ENCODE measurements around the gene FAM120AOS. TPM values are rescaled to one million over a fixed set of nuclear protein-coding genes. Genes with fewer than 3 reads are reported as not detected.

The FAM120AOS gene
- total RNA-seq, 4 donors from 2014 or later = 51.7 to 80.3 (median 58.4) TPM

DNA sequence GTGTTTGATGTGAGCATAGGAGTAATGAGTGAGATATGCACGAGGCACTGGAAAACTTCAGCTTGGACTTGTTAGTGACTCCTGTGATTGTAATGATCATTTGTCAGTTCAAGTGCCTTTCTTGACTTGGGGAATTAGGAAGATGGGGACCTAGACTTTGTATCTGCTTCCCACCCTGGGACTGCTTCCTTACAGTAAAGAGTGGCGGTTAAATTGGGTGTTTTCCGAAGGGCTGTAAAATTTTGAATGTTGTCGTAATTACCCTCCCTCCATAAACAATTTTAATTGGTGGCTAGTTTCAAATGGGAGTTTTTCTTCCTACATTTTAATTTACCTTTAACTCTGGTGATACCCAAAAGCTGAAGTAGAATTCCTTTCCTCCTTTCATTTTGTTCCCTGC, 23.5 kb upstream of the FAM120AOS start:
- no peak for ATAC-seq
- no peaks in the 10 kb centered on the region for H3K27me3 ChIP-seq
- H3K36me3 ChIP-seq = peaks cover 0 to 2% of the 10 kb centered on the region in 2 donors
- peaks cover 3 to 34% (median 5%) of the 10 kb centered on the region in 3 donors for H3K4me1 ChIP-seq
- no peak overlapping the region for H3K27ac ChIP-seq
- H3K9me3 ChIP-seq = no peaks in the 10 kb centered on the region
- no peak for TF ChIP-seq POLR2AphosphoS5 (IDR thresholded peaks at IDR 0.05)
- no peak for TF ChIP-seq POLR2A (IDR thresholded peaks at IDR 0.05)
- no peak for TF ChIP-seq EP300 (IDR thresholded peaks at IDR 0.05)
- TF ChIP-seq, protein P1, sequence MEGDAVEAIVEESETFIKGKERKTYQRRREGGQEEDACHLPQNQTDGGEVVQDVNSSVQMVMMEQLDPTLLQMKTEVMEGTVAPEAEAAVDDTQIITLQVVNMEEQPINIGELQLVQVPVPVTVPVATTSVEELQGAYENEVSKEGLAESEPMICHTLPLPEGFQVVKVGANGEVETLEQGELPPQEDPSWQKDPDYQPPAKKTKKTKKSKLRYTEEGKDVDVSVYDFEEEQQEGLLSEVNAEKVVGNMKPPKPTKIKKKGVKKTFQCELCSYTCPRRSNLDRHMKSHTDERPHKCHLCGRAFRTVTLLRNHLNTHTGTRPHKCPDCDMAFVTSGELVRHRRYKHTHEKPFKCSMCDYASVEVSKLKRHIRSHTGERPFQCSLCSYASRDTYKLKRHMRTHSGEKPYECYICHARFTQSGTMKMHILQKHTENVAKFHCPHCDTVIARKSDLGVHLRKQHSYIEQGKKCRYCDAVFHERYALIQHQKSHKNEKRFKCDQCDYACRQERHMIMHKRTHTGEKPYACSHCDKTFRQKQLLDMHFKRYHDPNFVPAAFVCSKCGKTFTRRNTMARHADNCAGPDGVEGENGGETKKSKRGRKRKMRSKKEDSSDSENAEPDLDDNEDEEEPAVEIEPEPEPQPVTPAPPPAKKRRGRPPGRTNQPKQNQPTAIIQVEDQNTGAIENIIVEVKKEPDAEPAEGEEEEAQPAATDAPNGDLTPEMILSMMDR (IDR thresholded peaks at IDR 0.05) = no peak
- H3K4me3 ChIP-seq = no peak overlapping the region
- 81 to 82% methylated on average over 3 to 4 of the region's 4 CpGs for WGBS, 2 donors (ENCODE audit: low coverage in 1 of 2)

DNA sequence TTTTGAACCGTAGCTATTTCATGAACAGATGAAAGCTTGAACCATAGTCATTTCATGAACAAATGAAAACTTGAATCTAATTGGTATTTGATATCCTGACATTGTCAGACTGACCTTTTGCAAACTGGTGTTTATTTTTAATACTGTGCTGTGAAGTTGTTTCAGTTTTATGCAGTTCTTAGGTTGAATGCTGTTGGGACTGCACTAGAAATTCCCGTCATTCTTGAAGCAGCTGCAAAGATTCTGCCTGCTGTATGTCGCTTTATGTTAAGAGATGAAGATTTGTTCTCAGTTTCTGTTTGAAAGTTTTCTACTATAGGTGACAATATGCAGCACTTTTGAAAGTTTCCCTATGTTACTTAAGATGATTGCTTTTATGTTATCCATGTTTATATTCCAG, 22.5 kb upstream of the FAM120AOS start:
- H3K4me3 ChIP-seq = no peak overlapping the region
- ATAC-seq = no peak
- WGBS, 2 donors (ENCODE audit: low coverage in 1 of 2) = 42 to 46% methylated on average over 3 of the region's 3 CpGs
- no peak overlapping the region for H3K27ac ChIP-seq
- peaks cover 0 to 5% of the 10 kb centered on the region in 2 donors for H3K36me3 ChIP-seq
- TF ChIP-seq, protein P1 (IDR thresholded peaks at IDR 0.05) = no peak
- TF ChIP-seq POLR2AphosphoS5 (IDR thresholded peaks at IDR 0.05) (no peak), EP300 (IDR thresholded peaks at IDR 0.05) (no peak), POLR2A (IDR thresholded peaks at IDR 0.05) (no peak)
- H3K9me3 ChIP-seq = no peaks in the 10 kb centered on the region
- no peaks in the 10 kb centered on the region for H3K27me3 ChIP-seq
- peaks cover 3 to 32% (median 5%) of the 10 kb centered on the region in 3 donors for H3K4me1 ChIP-seq

DNA sequence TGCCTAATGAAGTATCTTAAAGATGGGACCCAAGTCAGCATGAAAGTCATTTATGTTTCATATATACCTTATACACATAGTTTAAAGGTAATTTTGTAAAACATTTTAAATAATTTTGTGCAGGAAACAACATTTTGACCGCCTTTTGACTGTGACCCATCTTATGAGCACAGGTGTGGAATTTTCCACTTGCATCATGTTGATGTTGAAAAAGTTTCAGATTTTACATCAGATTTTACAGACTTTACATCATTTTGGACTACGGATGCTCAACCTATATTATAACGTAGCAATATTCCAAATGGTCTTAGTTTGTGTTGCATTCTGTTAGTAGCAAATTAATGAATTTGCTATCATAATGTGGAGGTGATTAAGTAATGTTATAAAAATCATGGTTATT, 21.7 kb upstream of the FAM120AOS start:
- Histone ChIP-seq H3K9me3 (no peaks in the 10 kb centered on the region), H3K36me3 (peaks cover 0 to 5% of the 10 kb centered on the region in 2 donors), H3K4me3 (no peak overlapping the region), H3K27ac (no peak overlapping the region), H3K4me1 (peaks cover 3 to 36% (median 5%) of the 10 kb centered on the region in 3 donors), H3K27me3 (no peaks in the 10 kb centered on the region)
- TF ChIP-seq POLR2A (IDR thresholded peaks at IDR 0.05) = no peak
- no peak for TF ChIP-seq EP300 (IDR thresholded peaks at IDR 0.05)
- no peak for TF ChIP-seq POLR2AphosphoS5 (IDR thresholded peaks at IDR 0.05)
- TF ChIP-seq, protein P1 (IDR thresholded peaks at IDR 0.05) = no peak
- 94 to 98% methylated on average over 3 of the region's 3 CpGs for WGBS, 2 donors (ENCODE audit: low coverage in 1 of 2)
- no peak for ATAC-seq

DNA sequence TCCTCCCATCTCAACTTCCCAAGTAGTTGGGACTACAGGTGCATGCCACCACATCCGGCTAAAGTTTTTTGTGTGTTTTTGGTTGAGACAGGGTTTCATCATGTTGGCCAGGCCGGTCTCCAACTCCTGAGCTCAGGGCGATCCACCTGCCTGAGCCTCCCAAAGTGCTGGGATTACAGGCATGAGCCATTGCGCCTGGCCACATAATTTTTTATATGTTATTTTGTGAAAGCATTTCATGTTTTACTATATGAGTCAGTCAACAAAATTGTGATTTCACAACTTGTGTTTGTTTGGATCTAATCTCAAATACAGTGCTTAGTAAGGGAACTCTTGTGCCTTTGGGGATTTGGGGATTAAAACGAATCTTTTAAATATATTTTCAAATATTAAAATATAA, 20.0 kb upstream of the FAM120AOS start:
- no peak overlapping the region for H3K4me3 ChIP-seq
- ATAC-seq = no peak
- TF ChIP-seq, protein P1 (IDR thresholded peaks at IDR 0.05) = no peak
- TF ChIP-seq POLR2A (IDR thresholded peaks at IDR 0.05) = no peak
- TF ChIP-seq EP300 (IDR thresholded peaks at IDR 0.05) = no peak
- TF ChIP-seq POLR2AphosphoS5 (IDR thresholded peaks at IDR 0.05) = no peak
- 92 to 96% methylated on average over 3 to 5 of the region's 5 CpGs for WGBS, 2 donors (ENCODE audit: low coverage in 1 of 2)
- H3K27me3 ChIP-seq = no peaks in the 10 kb centered on the region
- H3K9me3 ChIP-seq = no peaks in the 10 kb centered on the region
- peaks cover 0 to 5% of the 10 kb centered on the region in 2 donors for H3K36me3 ChIP-seq
- peaks cover 5 to 46% (median 14%) of the 10 kb centered on the region in 3 donors for H3K4me1 ChIP-seq
- no peak overlapping the region for H3K27ac ChIP-seq

DNA sequence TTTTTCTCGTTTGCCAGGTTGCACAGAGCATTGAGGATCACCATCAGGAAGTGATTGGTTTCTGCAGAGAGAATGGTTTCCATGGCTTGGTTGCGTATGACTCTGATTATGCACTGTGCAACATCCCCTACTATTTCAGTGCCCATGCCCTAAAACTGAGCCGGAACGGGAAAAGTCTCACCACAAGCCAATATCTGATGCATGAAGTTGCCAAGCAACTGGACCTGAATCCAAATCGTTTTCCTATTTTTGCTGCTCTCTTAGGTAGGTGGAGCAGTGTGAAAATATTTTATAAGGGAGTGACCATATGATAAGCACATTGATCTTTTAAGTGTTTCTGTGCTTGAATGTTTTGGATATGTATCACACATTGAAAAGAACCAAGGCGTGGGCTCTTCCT, 17.7 kb upstream of the FAM120AOS start:
- Histone ChIP-seq H3K27ac (no peak overlapping the region), H3K4me1 (peaks cover 9 to 54% (median 24%) of the 10 kb centered on the region in 3 donors), H3K27me3 (no peaks in the 10 kb centered on the region), H3K4me3 (no peak overlapping the region), H3K36me3 (peaks cover 0 to 5% of the 10 kb centered on the region in 2 donors), H3K9me3 (no peaks in the 10 kb centered on the region)
- ATAC-seq = no peak
- WGBS, 2 donors (ENCODE audit: low coverage in 1 of 2) = 73 to 97% methylated on average over 2 to 4 of the region's 6 CpGs
- no peak for TF ChIP-seq POLR2A (IDR thresholded peaks at IDR 0.05)
- no peak for TF ChIP-seq POLR2AphosphoS5 (IDR thresholded peaks at IDR 0.05)
- TF ChIP-seq EP300 (IDR thresholded peaks at IDR 0.05) = no peak
- TF ChIP-seq, protein P1 (IDR thresholded peaks at IDR 0.05) = no peak
